ENCODE measurements around the gene RDH13. TPM values are rescaled to one million over a fixed set of nuclear protein-coding genes. Genes with fewer than 3 reads are reported as not detected.
A peak's percentile ranks its signal among the peaks of the same experiment; 100 is the strongest.
"Not testable (repeated sequence)": the region's sequence is repeated elsewhere in the genome, so short reads cannot be mapped to it uniquely, and the experiment has no call there.

RDH13 gene, protein sequence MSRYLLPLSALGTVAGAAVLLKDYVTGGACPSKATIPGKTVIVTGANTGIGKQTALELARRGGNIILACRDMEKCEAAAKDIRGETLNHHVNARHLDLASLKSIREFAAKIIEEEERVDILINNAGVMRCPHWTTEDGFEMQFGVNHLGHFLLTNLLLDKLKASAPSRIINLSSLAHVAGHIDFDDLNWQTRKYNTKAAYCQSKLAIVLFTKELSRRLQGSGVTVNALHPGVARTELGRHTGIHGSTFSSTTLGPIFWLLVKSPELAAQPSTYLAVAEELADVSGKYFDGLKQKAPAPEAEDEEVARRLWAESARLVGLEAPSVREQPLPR
- 29.9 and 30.5 TPM in 2 replicates for total RNA-seq (2014; rRNA removed; shearing (Covaris generic))

DNA sequence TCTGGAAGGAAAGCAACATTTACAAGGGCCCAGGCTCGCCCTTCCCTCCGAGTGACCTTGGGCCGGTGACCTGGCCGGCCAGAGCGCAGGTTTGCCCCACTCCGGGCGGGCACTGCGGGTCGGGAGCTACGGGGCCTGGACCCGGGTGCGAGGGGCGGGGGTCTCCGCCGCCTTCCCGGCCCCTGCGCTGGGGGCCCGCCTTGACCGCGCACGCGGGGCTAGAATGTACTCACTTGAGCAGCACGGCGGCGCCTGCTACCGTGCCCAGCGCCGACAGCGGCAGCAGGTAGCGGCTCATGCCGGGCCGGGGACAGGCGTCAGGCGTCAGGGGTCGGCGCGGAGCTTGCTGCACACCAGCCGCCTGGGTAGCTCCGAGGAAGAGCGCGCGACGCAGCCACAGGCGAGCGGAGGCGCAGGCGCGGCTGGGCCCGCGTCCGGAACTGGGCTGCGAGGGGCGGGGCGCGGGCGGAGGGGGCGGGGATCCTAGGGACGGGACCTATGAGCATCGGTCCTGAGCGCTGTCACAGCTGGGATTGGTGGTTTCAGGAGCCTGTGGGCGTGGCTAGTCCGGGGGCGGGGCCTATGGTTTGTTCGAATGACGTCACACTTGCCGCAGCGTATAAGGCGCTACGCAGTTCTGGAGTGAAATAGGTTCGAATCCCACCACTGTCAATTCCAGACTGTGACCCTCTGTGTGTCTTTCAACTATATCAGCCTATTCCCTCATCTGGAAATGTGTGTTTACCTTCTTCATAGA, at the start of gene RDH13:
RDH13 (minus strand) TSS at position 414 of the 757 bp plus-strand sequence; CDS start at position 298, 116 bp downstream.
- H3K36me3 ChIP-seq, result peaks cover 5% of the 10 kb centered on the region; the same call in 1 of the 2 replicates
- H3K27ac ChIP-seq, result peak within 1 kb of the TSS; percentile 19; the same call in 1 of the 2 replicates
- no peaks in the 10 kb centered on the region for H3K9me3 ChIP-seq (replicated peaks)
- H3K27me3 ChIP-seq, result no peaks in the 10 kb centered on the region
- H3K4me1 ChIP-seq, result no peaks in the 10 kb centered on the region
- peak within 1 kb of the TSS; percentile 72 for H3K4me3 ChIP-seq
- DNase-seq, result peak; percentile 98 to 99

DNA sequence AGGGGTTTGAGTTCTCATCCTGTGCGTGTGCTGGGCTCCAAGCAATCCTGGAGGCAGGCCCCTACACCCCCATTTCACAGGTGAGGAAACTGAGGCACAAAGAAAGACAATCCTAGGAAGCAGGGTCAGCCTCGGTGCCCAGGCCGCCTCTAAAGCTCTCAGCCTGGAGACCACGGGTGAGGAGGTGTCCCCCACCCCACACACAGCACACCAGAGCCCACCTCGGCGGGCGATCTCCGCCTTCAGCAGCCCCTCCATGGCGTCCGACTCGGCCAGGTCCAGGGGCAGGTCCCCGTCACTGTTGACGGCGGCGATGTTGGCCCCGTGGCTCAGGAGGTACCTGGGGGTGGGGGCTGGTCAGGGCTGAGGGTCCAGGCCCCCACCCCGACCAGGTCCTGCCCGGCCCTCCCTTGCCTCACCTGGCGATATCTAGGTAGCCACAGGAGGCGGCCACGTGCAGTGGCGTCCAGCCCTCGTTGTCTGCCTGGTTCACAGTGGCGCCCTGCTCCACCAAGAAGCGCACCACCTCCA, 49.4 kb upstream of the RDH13 start:
- Histone ChIP-seq H3K36me3 (no peaks in the 10 kb centered on the region), H3K27ac (no peak overlapping the region), H3K4me1 (peaks cover 10% of the 10 kb centered on the region; the same call in 1 of the 2 replicates), H3K9me3 (replicated peaks) (no peaks in the 10 kb centered on the region), H3K27me3 (no peaks in the 10 kb centered on the region), H3K4me3 (no peak overlapping the region)
- no peak for DNase-seq

DNA sequence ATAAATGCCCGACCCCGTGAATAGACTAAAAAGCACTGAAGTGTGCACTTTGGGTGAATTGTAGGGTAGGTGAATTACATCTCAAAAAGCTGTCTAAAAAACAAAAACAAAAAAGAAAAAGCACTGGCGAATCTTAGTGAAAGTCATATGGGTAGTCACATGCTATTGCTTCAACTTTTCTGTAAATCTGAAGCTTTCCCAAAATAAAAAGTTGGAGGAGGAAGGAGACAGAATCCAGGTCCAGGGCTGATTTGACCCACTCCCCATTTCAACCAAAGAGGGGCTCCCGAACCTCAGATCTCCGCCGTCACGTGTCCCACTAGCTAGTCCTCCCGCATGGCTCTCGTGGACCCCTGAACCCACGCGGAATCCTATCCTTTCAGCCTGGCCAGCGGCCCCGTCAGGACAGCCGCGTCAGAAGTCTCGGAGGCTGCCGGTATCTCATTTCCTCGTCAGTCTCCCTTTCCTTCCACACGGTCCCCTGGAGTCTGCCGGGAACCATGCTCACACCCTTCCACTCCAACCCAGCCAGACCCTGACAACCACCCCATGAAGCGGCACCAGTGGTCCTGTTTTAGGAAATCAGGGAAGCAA, 48.4 kb upstream of the RDH13 start:
- DNase-seq, result no peak
- no peaks in the 10 kb centered on the region for H3K36me3 ChIP-seq
- no peak overlapping the region for H3K4me3 ChIP-seq
- H3K9me3 ChIP-seq (replicated peaks), result no peaks in the 10 kb centered on the region
- no peaks in the 10 kb centered on the region for H3K27me3 ChIP-seq
- peaks cover 10% of the 10 kb centered on the region; the same call in 1 of the 2 replicates for H3K4me1 ChIP-seq
- no peak overlapping the region for H3K27ac ChIP-seq

DNA sequence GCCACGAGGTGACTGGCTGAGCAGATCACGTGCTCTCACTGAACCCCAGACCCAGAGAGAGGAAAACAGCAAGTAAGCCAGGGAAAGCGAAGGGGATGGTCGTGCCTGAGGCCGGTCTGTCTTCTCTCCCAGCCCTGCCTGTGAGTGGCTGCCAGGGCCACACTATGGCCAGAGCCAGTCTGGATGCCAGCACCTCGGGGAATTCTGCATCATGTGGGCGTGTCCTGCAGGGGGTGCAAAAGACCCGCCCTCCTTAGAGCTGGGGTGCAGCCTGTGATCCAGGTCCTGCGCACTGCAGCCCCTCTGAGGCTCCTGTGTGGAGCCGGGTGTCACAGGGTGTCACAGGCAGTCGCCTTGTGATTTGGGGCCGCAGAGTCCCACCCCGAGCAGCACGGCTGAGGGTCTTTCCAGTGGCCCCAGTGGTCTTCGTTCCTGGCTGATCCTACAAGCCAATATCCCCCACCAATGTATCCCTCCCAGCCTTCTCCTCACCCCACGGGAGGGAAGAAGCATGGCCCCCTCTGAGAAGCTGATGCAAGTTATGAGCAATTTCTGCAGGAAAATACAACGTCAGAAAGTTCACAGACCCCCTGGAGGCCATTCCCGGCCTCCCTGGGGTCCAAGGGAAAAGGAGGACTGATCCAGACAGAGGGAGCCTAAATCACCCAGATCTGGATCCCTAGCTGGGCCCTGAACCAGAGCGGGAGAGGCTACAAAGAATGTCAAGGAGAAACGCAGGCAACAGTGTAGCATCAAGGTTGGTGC, 46.8 kb upstream of the RDH13 start:
- H3K4me3 ChIP-seq, result no peak overlapping the region
- H3K27me3 ChIP-seq, result no peaks in the 10 kb centered on the region
- no peaks in the 10 kb centered on the region for H3K9me3 ChIP-seq (replicated peaks)
- H3K27ac ChIP-seq, result no peak overlapping the region
- DNase-seq, result no peak
- peaks cover 7% of the 10 kb centered on the region; the same call in 1 of the 2 replicates for H3K4me1 ChIP-seq
- H3K36me3 ChIP-seq, result no peaks in the 10 kb centered on the region

DNA sequence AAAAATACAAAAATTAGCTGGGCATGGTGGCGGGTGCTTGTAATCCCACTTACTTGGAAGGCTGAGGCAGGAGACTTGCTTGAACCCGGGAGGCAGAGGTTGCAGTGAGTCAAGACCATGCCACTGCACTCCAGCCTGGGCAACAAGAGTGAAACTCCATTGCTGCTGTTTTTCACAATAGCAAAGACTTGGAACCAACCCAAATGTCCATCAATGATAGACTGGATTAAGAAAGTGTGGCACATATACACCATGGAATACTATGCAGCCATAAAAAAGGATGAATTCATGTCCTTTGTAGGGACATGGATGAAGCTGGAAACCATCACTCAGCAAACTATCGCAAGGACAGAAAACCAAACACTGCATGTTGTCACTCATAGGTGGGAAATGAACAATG, 44.3 kb upstream of the RDH13 start:
- DNase-seq; H3K27me3 ChIP-seq; H3K9me3 ChIP-seq (replicated peaks); H3K4me3 ChIP-seq; H3K36me3 ChIP-seq; H3K27ac ChIP-seq; H3K4me1 ChIP-seq: not testable (repeated sequence)

DNA sequence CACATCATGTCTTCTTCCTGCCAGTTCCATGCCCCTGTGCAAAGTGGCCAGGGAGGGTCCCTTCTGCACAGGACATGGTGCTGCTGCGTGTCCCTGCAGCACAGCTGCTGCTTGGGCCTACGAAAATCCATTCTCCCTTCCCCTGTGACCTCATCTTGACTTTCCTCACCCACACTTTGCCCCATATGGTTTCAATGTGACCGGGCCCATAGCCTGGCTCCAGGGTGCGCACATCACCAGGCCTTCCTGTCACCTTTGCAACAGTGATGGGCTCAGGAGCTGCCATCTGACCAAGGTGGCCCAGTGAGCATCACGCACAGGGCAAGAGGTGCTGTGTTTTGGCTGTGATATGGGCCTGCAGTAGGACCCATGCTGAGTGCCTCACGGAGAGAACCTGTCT, 43.6 kb upstream of the RDH13 start:
- Histone ChIP-seq H3K4me3 (no peak overlapping the region), H3K4me1 (no peaks in the 10 kb centered on the region), H3K27ac (no peak overlapping the region), H3K36me3 (peaks cover 6% of the 10 kb centered on the region; the same call in 1 of the 2 replicates), H3K27me3 (no peaks in the 10 kb centered on the region), H3K9me3 (replicated peaks) (no peaks in the 10 kb centered on the region)
- no peak for DNase-seq

DNA sequence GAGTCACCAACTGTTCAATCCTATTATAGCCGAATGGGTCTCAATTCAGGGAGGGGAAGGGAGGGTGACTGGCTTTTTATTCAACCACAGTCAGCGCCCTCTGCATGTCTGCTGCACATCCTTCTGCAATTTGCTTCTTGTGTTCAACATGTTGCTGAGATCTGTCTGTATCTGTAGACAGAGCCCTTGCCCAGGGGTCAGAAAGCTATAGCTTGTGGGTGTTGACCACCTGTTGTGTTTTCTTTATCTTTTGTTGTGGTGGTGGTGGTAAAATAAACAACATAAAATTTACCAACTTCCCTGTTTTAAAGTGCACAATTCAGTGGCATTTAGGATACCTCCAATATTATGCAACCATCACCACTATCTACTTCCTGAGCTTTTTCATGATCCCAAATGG, 42.3 kb upstream of the RDH13 start:
- no peak for DNase-seq
- H3K36me3 ChIP-seq, result peaks cover 6% of the 10 kb centered on the region; the same call in 1 of the 2 replicates

DNA sequence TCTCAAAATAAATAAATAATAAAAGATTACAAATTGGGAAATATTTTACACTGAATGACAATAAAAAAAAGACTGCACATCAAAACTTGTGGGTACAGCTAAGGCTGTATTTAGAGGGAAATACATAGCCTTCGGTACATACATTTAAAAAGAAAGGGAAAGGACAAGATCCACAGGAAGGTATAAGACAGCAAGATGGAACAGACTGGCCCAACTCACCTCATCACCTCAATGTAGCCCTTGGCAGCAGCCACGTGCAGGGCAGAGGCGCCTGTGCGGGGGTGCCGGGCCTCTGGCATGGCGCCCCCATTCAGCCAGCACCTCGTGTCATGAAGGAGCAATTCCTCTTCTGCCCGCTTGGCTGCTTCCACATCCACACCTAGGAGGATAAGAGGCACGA, 40.2 kb upstream of the RDH13 start:
- Histone ChIP-seq H3K27ac (no peak overlapping the region), H3K4me1 (no peaks in the 10 kb centered on the region), H3K9me3 (replicated peaks) (no peaks in the 10 kb centered on the region), H3K27me3 (no peaks in the 10 kb centered on the region), H3K36me3 (peaks cover 6% of the 10 kb centered on the region; the same call in 1 of the 2 replicates), H3K4me3 (no peak overlapping the region)
- no peak for DNase-seq

More for the DNA sequence above, 42.3 kb upstream of the RDH13 start:
- Histone ChIP-seq H3K27me3 (no peaks in the 10 kb centered on the region), H3K4me1 (no peaks in the 10 kb centered on the region), H3K9me3 (replicated peaks) (no peaks in the 10 kb centered on the region), H3K27ac (no peak overlapping the region), H3K4me3 (no peak overlapping the region)

DNA sequence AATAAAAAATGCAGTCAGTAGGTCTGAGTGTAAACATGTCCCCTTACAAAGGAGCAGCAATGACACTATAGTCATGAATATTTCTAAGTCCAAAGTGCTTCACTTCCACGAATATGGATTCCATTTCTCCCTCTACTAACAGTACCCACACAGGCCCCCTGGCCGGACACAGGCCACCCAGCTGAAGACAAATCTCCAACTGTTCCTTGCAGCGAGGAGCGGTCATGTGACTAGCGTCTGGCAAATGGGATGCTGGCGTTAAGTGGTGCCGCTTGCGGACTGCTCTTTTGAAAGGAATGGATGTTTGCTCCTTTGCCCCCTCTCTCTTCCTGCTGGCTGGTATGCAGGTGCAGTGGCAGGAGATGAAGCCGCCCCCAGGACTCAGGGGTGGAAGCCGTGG, 38.3 kb upstream of the RDH13 start:
- Histone ChIP-seq H3K4me1 (no peaks in the 10 kb centered on the region), H3K27ac (no peak overlapping the region), H3K9me3 (replicated peaks) (no peaks in the 10 kb centered on the region), H3K27me3 (no peaks in the 10 kb centered on the region), H3K4me3 (no peak overlapping the region), H3K36me3 (peaks cover 6% of the 10 kb centered on the region; the same call in 1 of the 2 replicates)
- DNase-seq, result no peak

DNA sequence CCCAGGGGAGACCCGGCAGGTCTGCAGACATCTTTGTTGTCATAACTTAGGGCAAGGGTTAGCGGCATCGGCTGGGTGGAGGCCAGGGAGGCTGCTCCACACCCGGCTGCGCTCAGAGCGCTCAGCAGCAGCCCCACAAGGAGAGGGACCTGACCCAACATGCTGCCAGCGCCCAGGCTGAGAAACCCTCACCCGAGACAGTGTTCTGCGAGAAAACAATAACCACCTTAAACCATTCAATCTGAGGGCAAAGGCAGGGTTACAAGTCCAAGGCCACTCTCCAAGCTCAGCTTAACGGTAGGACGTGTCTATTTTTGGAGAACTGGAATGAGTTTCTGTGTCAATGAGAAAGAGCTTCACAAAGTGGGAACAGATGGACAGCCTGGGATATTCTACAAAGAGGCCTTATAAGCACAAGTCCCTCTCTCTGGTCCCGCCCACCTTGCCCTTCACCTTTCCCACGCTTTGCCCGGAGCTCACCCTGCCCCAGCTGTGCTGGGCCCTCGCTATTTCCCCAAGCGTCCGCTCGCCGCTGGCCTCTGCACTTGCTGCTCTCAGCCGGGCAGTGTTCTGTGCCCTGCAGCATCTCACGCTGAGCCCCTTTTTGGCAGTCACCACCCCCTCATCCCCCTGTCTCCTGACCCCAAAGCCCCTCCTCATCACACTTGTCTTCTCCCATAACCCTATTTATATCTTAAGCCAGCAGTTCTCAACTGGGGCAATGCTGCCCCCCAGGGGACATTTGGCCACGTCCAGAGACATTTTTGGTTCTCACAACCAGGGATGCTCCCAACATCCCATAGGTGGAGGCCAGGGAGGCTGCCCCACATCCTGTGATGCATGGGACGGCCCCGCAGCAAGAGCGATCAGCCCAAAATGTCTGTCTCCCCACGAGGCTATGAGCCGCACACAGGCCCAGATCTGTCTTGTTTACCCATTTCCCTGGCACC, 36.9 kb upstream of the RDH13 start:
- Histone ChIP-seq H3K4me3 (no peak overlapping the region), H3K4me1 (no peaks in the 10 kb centered on the region), H3K36me3 (peaks cover 8% of the 10 kb centered on the region; the same call in 1 of the 2 replicates), H3K27me3 (no peaks in the 10 kb centered on the region), H3K27ac (no peak overlapping the region), H3K9me3 (replicated peaks) (no peaks in the 10 kb centered on the region)
- peak in 1 of 2 experiments; percentile 47 for DNase-seq

DNA sequence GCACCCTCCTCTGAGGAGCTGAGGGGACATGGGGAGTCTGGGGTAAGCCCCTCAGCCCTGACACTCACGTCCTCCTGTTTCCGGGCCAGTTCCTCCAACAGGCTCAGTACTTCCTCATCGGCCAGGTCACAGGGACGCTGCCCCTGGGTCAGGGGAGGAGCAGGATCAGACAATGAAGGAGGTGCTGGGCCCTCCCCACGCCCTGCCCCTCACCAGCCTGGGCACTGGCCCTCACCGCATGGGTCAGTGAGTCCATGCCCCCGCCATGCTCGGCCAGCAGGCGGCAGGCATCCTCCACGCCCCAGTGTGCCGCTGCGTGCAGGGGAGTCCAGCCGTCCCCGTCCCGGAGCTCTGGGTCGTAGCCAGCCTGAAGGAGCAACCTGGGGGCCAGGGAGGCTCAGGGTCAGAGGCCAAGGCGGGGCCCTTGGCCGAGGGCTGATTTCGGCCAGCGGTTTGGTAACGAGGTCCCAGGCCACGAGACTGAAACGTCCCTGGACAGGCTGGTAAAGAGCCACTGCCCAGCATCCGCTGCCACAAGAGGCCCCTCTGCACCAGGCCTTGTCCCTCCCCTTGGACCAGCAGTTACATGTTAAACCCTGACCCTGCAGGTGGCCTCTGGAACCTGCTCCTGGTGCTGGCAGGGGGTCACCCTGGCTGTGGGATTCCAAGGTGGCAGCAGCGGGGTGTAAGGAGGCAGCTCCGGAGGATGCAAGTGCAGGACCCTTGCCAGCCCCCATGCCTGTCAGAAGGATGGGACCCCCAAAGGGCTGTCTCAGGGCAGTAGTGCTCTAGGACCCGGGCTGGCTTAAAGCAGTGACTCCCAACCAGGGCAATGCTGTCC, 36.0 kb upstream of the RDH13 start:
- Histone ChIP-seq H3K4me1 (no peaks in the 10 kb centered on the region), H3K4me3 (no peak overlapping the region), H3K36me3 (peaks cover 12% of the 10 kb centered on the region; the same call in 1 of the 2 replicates), H3K9me3 (replicated peaks) (no peaks in the 10 kb centered on the region), H3K27ac (no peak overlapping the region), H3K27me3 (no peaks in the 10 kb centered on the region)
- DNase-seq, result no peak

DNA sequence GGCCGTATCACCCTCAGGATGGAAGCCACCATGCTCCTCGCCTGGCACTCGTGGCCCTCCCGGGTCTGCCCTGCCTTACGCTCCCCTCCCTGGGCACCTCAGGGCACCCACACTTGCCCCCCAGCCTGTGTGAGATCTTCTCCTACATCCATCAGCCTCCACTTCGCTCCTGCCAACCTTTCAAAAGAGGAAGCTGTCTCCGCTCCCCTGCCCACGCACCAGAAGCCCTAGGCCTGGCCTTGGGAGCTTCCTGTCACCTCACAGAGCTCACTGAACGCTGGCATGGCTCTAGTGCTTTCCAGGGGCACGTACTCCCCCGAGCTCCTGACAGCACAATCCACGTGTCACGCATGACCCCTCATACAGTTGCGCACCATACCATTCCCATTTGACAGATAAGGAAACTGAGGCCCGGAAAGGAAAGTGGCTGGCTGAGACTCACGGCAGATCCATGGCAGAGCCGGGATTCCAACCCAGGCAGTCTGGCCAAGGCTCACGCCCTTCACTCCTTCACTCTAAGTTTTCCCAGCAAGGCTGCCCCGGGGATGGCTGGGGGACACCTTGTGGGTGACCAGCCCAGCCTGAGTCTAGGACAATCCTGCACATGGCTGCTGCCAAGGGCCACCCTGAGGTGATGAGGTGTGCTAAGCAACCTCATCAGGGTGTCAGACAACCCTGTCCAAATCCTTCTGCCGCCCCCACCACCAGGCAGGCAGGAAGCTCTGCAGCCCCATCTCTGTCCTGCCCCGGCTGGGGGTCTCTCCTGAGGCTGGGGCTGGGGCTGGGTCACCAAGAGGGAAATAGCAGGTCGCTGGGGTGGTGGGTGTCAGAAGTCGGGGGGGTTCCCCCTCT, 35.1 kb upstream of the RDH13 start:
- Histone ChIP-seq H3K4me1 (no peaks in the 10 kb centered on the region), H3K27me3 (no peaks in the 10 kb centered on the region), H3K9me3 (replicated peaks) (no peaks in the 10 kb centered on the region), H3K27ac (no peak overlapping the region), H3K4me3 (no peak overlapping the region), H3K36me3 (peaks cover 12% of the 10 kb centered on the region; the same call in 1 of the 2 replicates)
- no peak for DNase-seq
